ENCODE measurements around the gene CIITA.
"Not testable (repeated sequence)": the region's sequence is repeated elsewhere in the genome, so short reads cannot be mapped to it uniquely, and the experiment has no call there.

Gene CIITA

GRCh38 chr16:10921536-10922327 is 44.7 kb downstream of the CIITA start:
- DNase-seq (ENCODE audit: low read depth in 3 of 3): no peak

- no peak for DNase-seq (ENCODE audit: low read depth in 3 of 3)
These were observed 45.5 kb downstream of the CIITA start for GRCh38 chr16:10922328-10923145.

- DNase-seq (ENCODE audit: low read depth in 3 of 3): no peak
These were observed 46.2 kb downstream of the CIITA start for GRCh38 chr16:10923146-10923649.

DNA sequence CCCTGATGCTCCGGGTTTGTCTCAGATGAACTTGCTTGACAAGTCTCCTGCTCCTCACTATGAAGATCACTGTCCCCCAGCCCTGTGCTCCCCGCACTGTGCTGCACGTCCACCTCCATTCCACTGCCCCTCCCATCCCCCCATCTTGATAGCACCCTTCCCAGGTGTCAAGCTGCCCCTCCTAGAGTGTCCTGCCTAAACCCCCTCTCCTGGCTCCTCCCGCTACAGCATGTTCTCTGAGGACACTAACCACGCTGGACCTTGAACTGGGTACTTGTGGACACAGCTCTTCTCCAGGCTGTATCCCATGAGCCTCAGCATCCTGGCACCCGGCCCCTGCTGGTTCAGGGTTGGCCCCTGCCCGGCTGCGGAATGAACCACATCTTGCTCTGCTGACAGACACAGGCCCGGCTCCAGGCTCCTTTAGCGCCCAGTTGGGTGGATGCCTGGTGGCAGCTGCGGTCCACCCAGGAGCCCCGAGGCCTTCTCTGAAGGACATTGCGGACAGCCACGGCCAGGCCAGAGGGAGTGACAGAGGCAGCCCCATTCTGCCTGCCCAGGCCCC is 46.7 kb downstream of the CIITA start:
- no peak for DNase-seq (ENCODE audit: low read depth in 3 of 3)

GRCh38 chr16:10925285-10925684 is 48.3 kb downstream of the CIITA start:
- DNase-seq (ENCODE audit: low read depth in 3 of 3): not testable (repeated sequence)

- no peak for DNase-seq (ENCODE audit: low read depth in 3 of 3)
These were observed 49.1 kb downstream of the CIITA start for GRCh38 chr16:10926094-10926493.

DNA sequence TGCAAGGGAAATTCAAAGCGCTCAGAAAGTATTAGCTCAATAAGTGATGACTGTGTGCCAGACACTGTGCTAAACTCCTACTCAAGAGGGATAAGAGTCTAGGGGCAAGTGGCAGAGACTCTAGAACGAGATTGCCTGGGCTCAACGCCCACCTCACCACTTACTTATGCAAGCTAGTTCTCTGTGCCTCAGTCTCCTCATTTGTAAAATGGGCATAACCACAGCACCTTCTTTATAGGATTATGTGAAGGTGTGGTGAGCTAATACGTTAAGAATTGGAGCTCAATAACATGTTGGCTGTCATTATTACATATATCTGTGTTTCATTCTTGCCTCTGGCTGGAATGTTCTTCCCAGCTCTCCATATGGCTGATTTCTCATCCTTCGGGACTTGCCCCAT is 49.9 kb downstream of the CIITA start:
- DNase-seq (ENCODE audit: low read depth in 3 of 3): no peak

GRCh38 chr16:10927497-10928112 is 50.6 kb downstream of the CIITA start:
- no peak for DNase-seq (ENCODE audit: low read depth in 3 of 3)

- DNase-seq (ENCODE audit: low read depth in 3 of 3): not testable (repeated sequence)
These were observed 52.1 kb downstream of the CIITA start for GRCh38 chr16:10929097-10929496.

DNA sequence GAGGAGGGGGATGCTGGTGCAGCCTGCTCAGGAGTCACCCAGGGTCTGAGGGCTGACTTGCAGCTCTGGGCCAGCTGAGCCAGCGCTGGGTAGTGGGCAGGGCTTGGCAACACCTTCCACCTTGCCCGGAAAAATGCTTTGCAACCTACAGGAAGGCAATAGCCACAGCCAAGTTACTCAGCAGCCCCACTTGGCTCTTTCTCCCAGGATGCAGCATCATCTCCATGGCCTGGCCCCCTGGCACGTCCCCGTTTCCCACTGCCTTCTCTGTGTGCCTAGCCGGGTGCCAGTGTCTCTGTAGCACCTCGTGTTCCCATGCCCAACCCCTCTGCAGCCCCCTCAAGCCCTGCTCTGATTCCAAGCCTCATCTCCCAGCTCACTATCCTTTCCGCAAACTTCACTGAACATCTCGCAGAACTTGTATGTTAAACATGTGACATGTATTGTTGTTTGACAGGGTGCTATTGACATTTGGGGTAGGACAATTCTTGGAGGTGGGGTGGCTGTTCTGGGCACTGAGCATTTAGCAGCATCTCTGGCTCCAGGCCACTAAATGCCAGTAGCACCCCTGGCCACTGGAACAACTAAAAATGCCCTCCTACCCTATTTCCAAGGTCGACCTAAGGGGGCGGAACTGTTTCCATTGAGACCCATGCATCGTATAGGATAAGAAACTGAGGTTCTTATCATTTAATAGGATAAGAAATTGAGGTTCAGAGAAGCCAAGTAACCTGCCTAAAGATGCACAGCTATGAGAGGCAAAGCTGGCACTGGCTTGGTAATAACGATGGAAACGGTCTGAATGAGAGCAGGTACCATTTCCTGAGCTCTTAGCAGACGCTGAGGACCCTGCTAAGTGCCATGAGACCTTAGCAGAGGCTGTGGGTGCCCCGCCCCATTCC is 53.1 kb downstream of the CIITA start:
- no peak for DNase-seq (ENCODE audit: low read depth in 3 of 3)

DNA sequence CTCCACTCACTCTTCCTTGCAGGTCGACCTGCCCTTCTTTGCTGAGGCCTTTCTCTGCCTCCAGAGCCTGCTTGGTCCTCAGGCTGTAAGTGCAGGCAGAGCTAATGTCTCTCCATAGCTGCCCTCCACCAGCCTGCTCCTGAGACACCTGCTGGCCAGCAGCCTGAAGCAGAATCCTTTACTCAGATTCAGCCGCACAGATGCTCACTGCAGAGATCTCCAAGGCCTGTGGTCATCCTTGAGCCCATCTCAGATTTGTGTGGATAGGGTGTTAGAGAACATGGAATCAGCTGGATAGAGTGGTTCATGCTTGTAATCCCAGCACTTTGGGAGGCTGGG is 53.7 kb downstream of the CIITA start:
- no peak for DNase-seq (ENCODE audit: low read depth in 3 of 3)

DNA sequence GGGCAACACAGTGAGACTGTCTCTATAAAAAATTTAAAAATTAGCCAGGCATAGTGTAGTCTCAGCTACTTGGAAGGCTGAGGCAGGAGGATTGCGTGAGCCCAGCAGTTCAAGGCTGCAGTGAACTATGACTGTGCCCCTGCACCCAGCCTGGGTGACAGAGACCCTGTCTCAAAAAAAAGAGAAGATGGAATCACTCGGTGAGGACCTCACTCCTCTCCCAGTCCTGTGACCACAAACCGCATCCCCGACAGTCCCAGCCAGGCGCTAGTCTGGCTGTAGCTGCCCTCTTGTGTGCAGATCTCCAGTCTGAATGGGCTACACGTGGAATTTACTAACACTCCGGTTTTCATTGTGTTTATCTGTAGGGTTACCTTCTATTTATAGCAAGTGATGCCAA is 54.1 kb downstream of the CIITA start:
- no peak for DNase-seq (ENCODE audit: low read depth in 3 of 3)

- no peak for DNase-seq (ENCODE audit: low read depth in 3 of 3)
These were observed 55.1 kb downstream of the CIITA start for GRCh38 chr16:10931977-10932632.

GRCh38 chr16:10932959-10933710 is 56.1 kb downstream of the CIITA start:
- no peak for DNase-seq (ENCODE audit: low read depth in 3 of 3)

DNA sequence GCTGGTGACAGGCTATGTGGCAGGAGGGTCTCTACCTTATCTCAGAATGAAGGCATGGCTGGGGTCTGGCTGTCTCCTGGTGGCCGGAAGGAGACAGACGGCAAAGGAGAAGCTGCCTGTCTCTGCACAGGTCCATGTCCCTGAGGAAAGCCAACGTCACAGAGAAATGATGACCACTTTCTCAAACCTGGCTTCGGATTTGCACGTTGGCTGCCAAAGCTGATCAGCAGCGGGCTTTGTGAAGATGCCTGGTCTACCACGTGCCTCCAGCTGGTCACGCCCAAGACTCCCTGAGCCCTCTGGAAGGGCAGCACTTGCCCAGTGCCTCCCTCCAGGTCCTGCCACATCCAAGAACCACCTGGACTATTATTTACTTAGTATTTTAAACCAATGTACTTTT is 56.9 kb downstream of the CIITA start:
- DNase-seq (ENCODE audit: low read depth in 3 of 3): no peak

GRCh38 chr16:10934325-10935107 is 57.5 kb downstream of the CIITA start:
- DNase-seq (ENCODE audit: low read depth in 3 of 3): no peak

- DNase-seq (ENCODE audit: low read depth in 3 of 3): no peak
These were observed 58.4 kb downstream of the CIITA start for GRCh38 chr16:10935226-10935915.

GRCh38 chr16:10936272-10936984 is 59.4 kb downstream of the CIITA start:
- no peak for DNase-seq (ENCODE audit: low read depth in 3 of 3)

Measured in stimulated activated CD4-positive, alpha-beta T cell treated with anti-CD3 and anti-CD28 coated beads, TNF-alpha, amount 100 ng/mL, for 4 hours (primary cell).